Endothelial cell of umbilical vein (primary cell): ENCODE data around the gene LTBP1.

Experiments
- EZH2 ChIP-seq: IDR thresholded peaks from 2 replicates; pipeline ENCODE4 v1.6.1; 2012; ENCODE audit warnings: borderline replicate concordance, low read depth, mild to moderate bottlenecking, moderate library complexity, low read length, inconsistent platforms; ENCODE audit not compliant: severe bottlenecking
- FOS ChIP-seq: IDR thresholded peaks from 2 replicates; pipeline ENCODE4 v1.6.1; 2011; ENCODE audit warnings: mild to moderate bottlenecking, low read length, moderate library complexity, borderline replicate concordance; ENCODE audit not compliant: insufficient read depth
- GATA2 ChIP-seq: IDR thresholded peaks from 2 replicates; pipeline ENCODE4 v1.7.0; 2011; ENCODE audit warnings: low read depth, mild to moderate bottlenecking, moderate library complexity, mixed read lengths, low read length; ENCODE audit not compliant: insufficient read length, insufficient read depth
- MAX ChIP-seq: IDR thresholded peaks from 2 replicates; pipeline ENCODE4 v1.6.1; 2011; ENCODE audit not compliant: insufficient read depth, insufficient read length
- POLR2A ChIP-seq: IDR thresholded peaks from 2 replicates; pipeline ENCODE4 v1.6.1; 2012; ENCODE audit warnings: low read depth, mild to moderate bottlenecking, control low read depth, low read length
- POLR2AphosphoS5 ChIP-seq: IDR thresholded peaks from 2 replicates; pipeline ENCODE4 v1.6.1; 2012; ENCODE audit warnings: low read depth, mild to moderate bottlenecking, control low read depth, low read length, moderate library complexity; ENCODE audit not compliant: insufficient read depth
- TF ChIP-seq, protein P1 (sequence below), 2 donors: IDR thresholded peaks; 1 replicate in 1 of 2; 2 replicates in 1 of 2; pipeline ENCODE4 v1.5.1; 2011; ENCODE audit warnings: low read length in 2 of 2, mild to moderate bottlenecking in 2 of 2, moderate library complexity in 2 of 2, control low read depth in 1 of 2, inconsistent platforms in 1 of 2, low read depth in 1 of 2; ENCODE audit not compliant: insufficient read depth in 1 of 2; ENCODE audit errors: extremely low read depth in 1 of 2

DNA sequence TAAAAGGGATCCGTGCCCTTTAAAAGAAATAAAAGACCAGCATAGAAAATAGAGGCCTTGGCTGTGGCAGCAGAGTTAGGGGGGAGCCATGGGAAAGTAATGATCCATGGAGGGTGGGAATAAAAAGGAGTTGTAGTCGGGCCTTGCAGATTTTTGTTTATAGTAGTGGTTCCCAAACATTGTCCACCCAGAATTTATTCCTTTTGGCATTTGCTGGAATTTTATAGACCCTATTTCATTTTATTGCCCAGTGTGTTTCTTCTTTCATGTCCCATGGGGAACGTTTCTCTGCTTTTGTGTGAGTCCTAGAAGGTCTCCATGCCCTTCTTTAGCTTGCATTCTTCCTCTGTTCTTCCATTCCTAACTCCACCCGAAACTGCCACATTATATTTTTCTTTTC, 222.2 kb downstream of the LTBP1 start:
- TF ChIP-seq, protein P1, sequence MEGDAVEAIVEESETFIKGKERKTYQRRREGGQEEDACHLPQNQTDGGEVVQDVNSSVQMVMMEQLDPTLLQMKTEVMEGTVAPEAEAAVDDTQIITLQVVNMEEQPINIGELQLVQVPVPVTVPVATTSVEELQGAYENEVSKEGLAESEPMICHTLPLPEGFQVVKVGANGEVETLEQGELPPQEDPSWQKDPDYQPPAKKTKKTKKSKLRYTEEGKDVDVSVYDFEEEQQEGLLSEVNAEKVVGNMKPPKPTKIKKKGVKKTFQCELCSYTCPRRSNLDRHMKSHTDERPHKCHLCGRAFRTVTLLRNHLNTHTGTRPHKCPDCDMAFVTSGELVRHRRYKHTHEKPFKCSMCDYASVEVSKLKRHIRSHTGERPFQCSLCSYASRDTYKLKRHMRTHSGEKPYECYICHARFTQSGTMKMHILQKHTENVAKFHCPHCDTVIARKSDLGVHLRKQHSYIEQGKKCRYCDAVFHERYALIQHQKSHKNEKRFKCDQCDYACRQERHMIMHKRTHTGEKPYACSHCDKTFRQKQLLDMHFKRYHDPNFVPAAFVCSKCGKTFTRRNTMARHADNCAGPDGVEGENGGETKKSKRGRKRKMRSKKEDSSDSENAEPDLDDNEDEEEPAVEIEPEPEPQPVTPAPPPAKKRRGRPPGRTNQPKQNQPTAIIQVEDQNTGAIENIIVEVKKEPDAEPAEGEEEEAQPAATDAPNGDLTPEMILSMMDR (IDR thresholded peaks at IDR 0.05; ENCODE audit: extremely low read depth in 1 of 2, insufficient read depth in 1 of 2, low read depth in 1 of 2, low read length in 2 of 2), result no peak
- TF ChIP-seq MAX (no peak), POLR2A (no peak), EZH2 (no peak), POLR2AphosphoS5 (no peak), FOS (no peak), GATA2 (no peak)
